ENCODE data around the gene ABCB8. TPM values are rescaled to one million over a fixed set of nuclear protein-coding genes. Genes with fewer than 3 reads are reported as not detected.
"Not testable (repeated sequence)": the region's sequence is repeated elsewhere in the genome, so short reads cannot be mapped to it uniquely, and the experiment has no call there.

ABCB8 gene
- total RNA-seq, 4 donors from 2014 or later, result 13.2 to 33.0 (median 18.8) TPM

DNA sequence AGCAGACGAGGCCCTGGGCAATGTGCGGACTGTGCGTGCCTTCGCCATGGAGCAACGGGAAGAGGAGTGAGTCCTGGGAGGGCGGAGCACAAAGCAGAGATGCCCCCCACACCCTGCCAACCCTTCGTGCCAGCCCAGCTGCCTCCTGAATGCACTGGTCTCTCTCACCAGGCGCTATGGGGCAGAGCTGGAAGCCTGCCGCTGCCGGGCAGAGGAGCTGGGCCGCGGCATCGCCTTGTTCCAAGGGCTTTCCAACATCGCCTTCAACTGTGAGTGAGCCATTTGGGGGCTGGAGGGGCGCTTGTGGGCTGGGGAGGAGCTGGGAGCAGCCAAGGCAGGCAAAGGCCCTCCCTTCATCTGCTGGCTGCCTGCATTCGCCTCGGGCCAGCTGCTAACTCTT lies 7.7 kb downstream of the ABCB8 start:
- Histone ChIP-seq H3K9me3 (no peaks in the 10 kb centered on the region), H3K27me3 (no peaks in the 10 kb centered on the region), H3K4me3 (no peak overlapping the region), H3K36me3 (peaks cover 0 to 72% of the 10 kb centered on the region in 2 donors), H3K4me1 (peaks cover 0 to 17% (median 9%) of the 10 kb centered on the region in 3 donors), H3K27ac (no peak overlapping the region)
- ATAC-seq, result no peak
- TF ChIP-seq POLR2A (IDR thresholded peaks at IDR 0.05) (no peak), EP300 (IDR thresholded peaks at IDR 0.05) (no peak), POLR2AphosphoS5 (IDR thresholded peaks at IDR 0.05) (no peak)
- TF ChIP-seq, protein P1, sequence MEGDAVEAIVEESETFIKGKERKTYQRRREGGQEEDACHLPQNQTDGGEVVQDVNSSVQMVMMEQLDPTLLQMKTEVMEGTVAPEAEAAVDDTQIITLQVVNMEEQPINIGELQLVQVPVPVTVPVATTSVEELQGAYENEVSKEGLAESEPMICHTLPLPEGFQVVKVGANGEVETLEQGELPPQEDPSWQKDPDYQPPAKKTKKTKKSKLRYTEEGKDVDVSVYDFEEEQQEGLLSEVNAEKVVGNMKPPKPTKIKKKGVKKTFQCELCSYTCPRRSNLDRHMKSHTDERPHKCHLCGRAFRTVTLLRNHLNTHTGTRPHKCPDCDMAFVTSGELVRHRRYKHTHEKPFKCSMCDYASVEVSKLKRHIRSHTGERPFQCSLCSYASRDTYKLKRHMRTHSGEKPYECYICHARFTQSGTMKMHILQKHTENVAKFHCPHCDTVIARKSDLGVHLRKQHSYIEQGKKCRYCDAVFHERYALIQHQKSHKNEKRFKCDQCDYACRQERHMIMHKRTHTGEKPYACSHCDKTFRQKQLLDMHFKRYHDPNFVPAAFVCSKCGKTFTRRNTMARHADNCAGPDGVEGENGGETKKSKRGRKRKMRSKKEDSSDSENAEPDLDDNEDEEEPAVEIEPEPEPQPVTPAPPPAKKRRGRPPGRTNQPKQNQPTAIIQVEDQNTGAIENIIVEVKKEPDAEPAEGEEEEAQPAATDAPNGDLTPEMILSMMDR (IDR thresholded peaks at IDR 0.05), result no peak
- whole genome bisulfite sequencing, 2 donors (ENCODE audit: low coverage in 1 of 2), result 77% methylated on average over 3 of the region's 17 CpGs; no CpG with 5 or more reads in 1 of the 2 donors

- Histone ChIP-seq H3K9me3 (no peaks in the 10 kb centered on the region), H3K4me3 (no peak overlapping the region), H3K36me3 (peaks cover 0 to 75% of the 10 kb centered on the region in 2 donors), H3K27ac (peak overlapping the region in 3 of 4 donors; percentile 21 to 48 (median 31)), H3K27me3 (no peaks in the 10 kb centered on the region), H3K4me1 (peaks cover 0 to 17% (median 9%) of the 10 kb centered on the region in 3 donors)
- ATAC-seq, result peak; percentile 72
- TF ChIP-seq, protein P1 (IDR thresholded peaks at IDR 0.05), result no peak
- peak; percentile 21 for TF ChIP-seq POLR2AphosphoS5 (IDR thresholded peaks at IDR 0.05)
- 30 to 80% methylated on average over 1 to 7 of the region's 12 CpGs for WGBS, 2 donors (ENCODE audit: low coverage in 1 of 2)
Observed at GRCh38 chr7:151038951-151039849, 10.9 kb downstream of the ABCB8 start.

GRCh38 chr7:151039850-151040548 lies 11.7 kb downstream of the ABCB8 start:
- TF ChIP-seq, protein P1 (IDR thresholded peaks at IDR 0.05), result no peak
- TF ChIP-seq EP300 (IDR thresholded peaks at IDR 0.05) (no peak), POLR2AphosphoS5 (IDR thresholded peaks at IDR 0.05) (no peak), POLR2A (IDR thresholded peaks at IDR 0.05) (no peak)
- WGBS, 2 donors (ENCODE audit: low coverage in 1 of 2), result 62 to 65% methylated on average over 4 to 5 of the region's 18 CpGs
- no peak overlapping the region for H3K4me3 ChIP-seq
- H3K27me3 ChIP-seq, result no peaks in the 10 kb centered on the region
- peaks cover 0 to 17% (median 9%) of the 10 kb centered on the region in 3 donors for H3K4me1 ChIP-seq
- ATAC-seq, result no peak
- no peaks in the 10 kb centered on the region for H3K9me3 ChIP-seq
- H3K27ac ChIP-seq, result peak overlapping the region in 2 of 4 donors; percentile 21 to 48
- H3K36me3 ChIP-seq, result peaks cover 0 to 75% of the 10 kb centered on the region in 2 donors

GRCh38 chr7:151040616-151041375 lies 12.5 kb downstream of the ABCB8 start:
- H3K36me3 ChIP-seq, result peaks cover 0 to 75% of the 10 kb centered on the region in 2 donors
- WGBS, 2 donors (ENCODE audit: low coverage in 1 of 2), result 76% methylated on average over 8 of the region's 30 CpGs; no CpG with 5 or more reads in 1 of the 2 donors

DNA sequence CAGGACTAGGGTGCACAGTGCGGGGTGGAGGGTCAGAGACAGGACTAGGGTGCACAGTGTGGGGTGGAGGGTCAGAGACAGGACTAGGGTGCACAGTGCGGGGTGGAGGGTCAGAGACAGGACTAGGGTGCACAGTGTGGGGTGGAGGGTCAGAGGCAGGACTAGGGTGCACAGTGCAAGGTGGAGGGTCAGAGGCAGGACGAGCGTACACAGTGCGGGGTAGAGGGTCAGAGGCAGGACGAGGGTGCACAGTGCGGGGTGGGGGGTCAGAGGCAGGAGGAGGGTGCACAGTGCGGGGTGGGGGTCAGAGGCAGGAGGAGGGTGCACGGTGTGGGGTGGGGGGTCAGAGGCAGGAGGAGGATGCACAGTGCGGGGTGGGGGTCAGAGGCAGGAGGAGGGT lies 15.2 kb downstream of the ABCB8 start:
- H3K36me3 ChIP-seq, result peaks cover 0 to 60% of the 10 kb centered on the region in 2 donors
- H3K27me3 ChIP-seq, ATAC-seq, H3K9me3 ChIP-seq, H3K27ac ChIP-seq, H3K4me3 ChIP-seq: not testable (repeated sequence)
- H3K4me1 ChIP-seq, result peaks cover 0 to 30% (median 14%) of the 10 kb centered on the region in 3 donors
- 78 to 93% methylated on average over 2 to 8 of the region's 10 CpGs for WGBS, 2 donors (ENCODE audit: low coverage in 1 of 2)

More at GRCh38 chr7:151040616-151041375, 12.5 kb downstream of the ABCB8 start:
- Histone ChIP-seq H3K9me3 (no peaks in the 10 kb centered on the region), H3K4me3 (no peak overlapping the region), H3K4me1 (peaks cover 0 to 17% (median 9%) of the 10 kb centered on the region in 3 donors), H3K27me3 (no peaks in the 10 kb centered on the region), H3K27ac (no peak overlapping the region)
- ATAC-seq, result no peak
- TF ChIP-seq, protein P1 (IDR thresholded peaks at IDR 0.05), result no peak
- TF ChIP-seq POLR2A (IDR thresholded peaks at IDR 0.05) (no peak), EP300 (IDR thresholded peaks at IDR 0.05) (no peak), POLR2AphosphoS5 (IDR thresholded peaks at IDR 0.05) (no peak)
